ENCODE results near the gene MPO.

Gene MPO

GRCh38 chr17:58318065-58318481 lies 37.3 kb upstream of the MPO start:
- Histone ChIP-seq H3K27me3 (ENCODE audit: control insufficient read depth in 1 of 2, insufficient read depth in 2 of 2, low read length in 2 of 2) (no peaks in the 10 kb centered on the region), H3K36me3 (ENCODE audit: control insufficient read depth in 2 of 2, insufficient read depth in 2 of 2, low read length in 2 of 2) (peaks cover 0 to 9% of the 10 kb centered on the region in 2 donors), H3K9ac (ENCODE audit: low read length in 2 of 2) (no peak overlapping the region), H3K4me1 (ENCODE audit: control insufficient read depth, insufficient read depth, low read length) (peaks cover under 1% of the 10 kb centered on the region), H3K27ac (ENCODE audit: low read length) (no peak overlapping the region), H3K4me3 (ENCODE audit: low read length in 2 of 2) (no peak overlapping the region), H3K9me3 (ENCODE audit: control insufficient read depth in 2 of 2, low read length in 2 of 2) (no peaks in the 10 kb centered on the region)

DNA sequence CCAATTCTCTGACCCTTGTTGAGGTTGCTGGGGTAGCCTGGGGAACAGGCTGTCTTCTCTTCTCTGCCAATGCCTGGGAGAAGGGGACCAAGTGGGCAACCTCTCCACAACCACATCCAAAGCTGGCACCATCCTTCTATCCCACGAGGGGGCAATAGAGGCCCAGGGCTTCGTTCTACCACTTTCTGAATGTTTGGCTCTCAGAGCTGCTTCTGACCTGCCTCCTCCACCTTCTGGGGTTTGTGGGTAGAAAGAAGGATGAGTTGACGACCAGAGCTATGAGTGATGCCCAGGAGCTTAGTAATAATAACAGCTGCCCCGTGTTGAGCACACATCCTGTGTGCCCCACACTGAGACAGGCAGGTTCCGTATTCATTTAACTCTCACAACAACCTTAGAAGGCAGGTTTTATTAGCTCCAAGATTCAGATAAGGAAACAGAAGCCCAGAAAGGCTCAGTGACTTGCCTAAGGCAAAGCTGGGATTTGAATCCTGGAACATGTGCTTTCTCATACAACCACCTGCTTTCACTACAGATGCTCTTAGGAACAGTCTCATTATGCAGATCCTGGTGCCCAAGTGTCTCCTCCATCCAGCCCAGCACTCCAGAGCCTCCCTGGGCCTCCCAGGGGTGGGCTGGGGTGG lies 36.8 kb upstream of the MPO start:
- H3K4me3 ChIP-seq (ENCODE audit: low read length in 2 of 2), result no peak overlapping the region
- peaks cover 0 to 8% of the 10 kb centered on the region in 2 donors for H3K36me3 ChIP-seq (ENCODE audit: control insufficient read depth in 2 of 2, insufficient read depth in 2 of 2, low read length in 2 of 2)
- H3K27ac ChIP-seq (ENCODE audit: low read length), result no peak overlapping the region

GRCh38 chr17:58316260-58316960 lies 35.7 kb upstream of the MPO start:
- Histone ChIP-seq H3K9me3 (ENCODE audit: control insufficient read depth in 2 of 2, low read length in 2 of 2) (no peaks in the 10 kb centered on the region), H3K4me3 (ENCODE audit: low read length in 2 of 2) (no peak overlapping the region), H3K36me3 (ENCODE audit: control insufficient read depth in 2 of 2, insufficient read depth in 2 of 2, low read length in 2 of 2) (peaks cover 0 to 4% of the 10 kb centered on the region in 2 donors), H3K27ac (ENCODE audit: low read length) (no peak overlapping the region), H3K4me1 (ENCODE audit: control insufficient read depth, insufficient read depth, low read length) (no peaks in the 10 kb centered on the region), H3K9ac (ENCODE audit: low read length in 2 of 2) (no peak overlapping the region), H3K27me3 (ENCODE audit: control insufficient read depth in 1 of 2, insufficient read depth in 2 of 2, low read length in 2 of 2) (no peaks in the 10 kb centered on the region)

More for the DNA sequence above, 36.8 kb upstream of the MPO start:
- Histone ChIP-seq H3K9ac (ENCODE audit: low read length in 2 of 2) (peak overlapping the region in 1 of 2 donors; percentile 14), H3K4me1 (ENCODE audit: control insufficient read depth, insufficient read depth, low read length) (no peaks in the 10 kb centered on the region), H3K9me3 (ENCODE audit: control insufficient read depth in 2 of 2, low read length in 2 of 2) (no peaks in the 10 kb centered on the region), H3K27me3 (ENCODE audit: control insufficient read depth in 1 of 2, insufficient read depth in 2 of 2, low read length in 2 of 2) (no peaks in the 10 kb centered on the region)

GRCh38 chr17:58315750-58316149 lies 35.0 kb upstream of the MPO start:
- Histone ChIP-seq H3K27ac (ENCODE audit: low read length) (no peak overlapping the region), H3K9me3 (ENCODE audit: control insufficient read depth in 2 of 2, low read length in 2 of 2) (no peaks in the 10 kb centered on the region), H3K4me3 (ENCODE audit: low read length in 2 of 2) (no peak overlapping the region), H3K36me3 (ENCODE audit: control insufficient read depth in 2 of 2, insufficient read depth in 2 of 2, low read length in 2 of 2) (peaks cover 0 to 4% of the 10 kb centered on the region in 2 donors), H3K9ac (ENCODE audit: low read length in 2 of 2) (no peak overlapping the region), H3K27me3 (ENCODE audit: control insufficient read depth in 1 of 2, insufficient read depth in 2 of 2, low read length in 2 of 2) (no peaks in the 10 kb centered on the region), H3K4me1 (ENCODE audit: control insufficient read depth, insufficient read depth, low read length) (no peaks in the 10 kb centered on the region)

- H3K36me3 ChIP-seq (ENCODE audit: control insufficient read depth in 2 of 2, insufficient read depth in 2 of 2, low read length in 2 of 2), result peaks cover 0 to 4% of the 10 kb centered on the region in 2 donors
- H3K4me1 ChIP-seq (ENCODE audit: control insufficient read depth, insufficient read depth, low read length), result no peaks in the 10 kb centered on the region
- no peak overlapping the region for H3K9ac ChIP-seq (ENCODE audit: low read length in 2 of 2)
- no peaks in the 10 kb centered on the region for H3K9me3 ChIP-seq (ENCODE audit: control insufficient read depth in 2 of 2, low read length in 2 of 2)
- no peak overlapping the region for H3K4me3 ChIP-seq (ENCODE audit: low read length in 2 of 2)
- no peak overlapping the region for H3K27ac ChIP-seq (ENCODE audit: low read length)
- H3K27me3 ChIP-seq (ENCODE audit: control insufficient read depth in 1 of 2, insufficient read depth in 2 of 2, low read length in 2 of 2), result no peaks in the 10 kb centered on the region
Measured at GRCh38 chr17:58315281-58315711, 34.6 kb upstream of the MPO start.

DNA sequence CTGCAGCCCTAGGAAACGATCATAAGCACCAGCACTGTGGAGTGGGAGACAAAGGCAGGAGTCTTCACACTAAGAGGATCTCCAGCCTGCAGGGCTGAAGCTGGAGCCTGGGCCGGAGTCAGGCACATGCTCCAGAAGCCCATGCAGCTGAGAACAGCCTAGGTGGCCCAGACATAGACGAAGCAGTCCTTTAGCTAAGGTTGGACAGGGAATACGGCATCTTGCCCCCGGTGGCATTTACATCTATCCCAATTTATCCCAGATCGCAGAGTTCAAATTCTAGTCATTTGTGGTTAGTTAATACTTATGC lies 33.9 kb upstream of the MPO start:
- no peaks in the 10 kb centered on the region for H3K9me3 ChIP-seq (ENCODE audit: control insufficient read depth in 2 of 2, low read length in 2 of 2)
- no peak overlapping the region for H3K9ac ChIP-seq (ENCODE audit: low read length in 2 of 2)

GRCh38 chr17:58313815-58314705 lies 33.3 kb upstream of the MPO start:
- Histone ChIP-seq H3K4me1 (ENCODE audit: control insufficient read depth, insufficient read depth, low read length) (no peaks in the 10 kb centered on the region), H3K4me3 (ENCODE audit: low read length in 2 of 2) (no peak overlapping the region), H3K9me3 (ENCODE audit: control insufficient read depth in 2 of 2, low read length in 2 of 2) (no peaks in the 10 kb centered on the region), H3K27me3 (ENCODE audit: control insufficient read depth in 1 of 2, insufficient read depth in 2 of 2, low read length in 2 of 2) (no peaks in the 10 kb centered on the region), H3K9ac (ENCODE audit: low read length in 2 of 2) (no peak overlapping the region), H3K27ac (ENCODE audit: low read length) (no peak overlapping the region), H3K36me3 (ENCODE audit: control insufficient read depth in 2 of 2, insufficient read depth in 2 of 2, low read length in 2 of 2) (peaks cover 0 to 4% of the 10 kb centered on the region in 2 donors)

More for the DNA sequence above, 33.9 kb upstream of the MPO start:
- Histone ChIP-seq H3K27me3 (ENCODE audit: control insufficient read depth in 1 of 2, insufficient read depth in 2 of 2, low read length in 2 of 2) (no peaks in the 10 kb centered on the region), H3K27ac (ENCODE audit: low read length) (no peak overlapping the region), H3K36me3 (ENCODE audit: control insufficient read depth in 2 of 2, insufficient read depth in 2 of 2, low read length in 2 of 2) (peaks cover 0 to 4% of the 10 kb centered on the region in 2 donors), H3K4me1 (ENCODE audit: control insufficient read depth, insufficient read depth, low read length) (no peaks in the 10 kb centered on the region), H3K4me3 (ENCODE audit: low read length in 2 of 2) (no peak overlapping the region)

GRCh38 chr17:58312829-58313228 lies 32.1 kb upstream of the MPO start:
- Histone ChIP-seq H3K4me1 (ENCODE audit: control insufficient read depth, insufficient read depth, low read length) (no peaks in the 10 kb centered on the region), H3K27ac (ENCODE audit: low read length) (no peak overlapping the region), H3K9ac (ENCODE audit: low read length in 2 of 2) (no peak overlapping the region)

DNA sequence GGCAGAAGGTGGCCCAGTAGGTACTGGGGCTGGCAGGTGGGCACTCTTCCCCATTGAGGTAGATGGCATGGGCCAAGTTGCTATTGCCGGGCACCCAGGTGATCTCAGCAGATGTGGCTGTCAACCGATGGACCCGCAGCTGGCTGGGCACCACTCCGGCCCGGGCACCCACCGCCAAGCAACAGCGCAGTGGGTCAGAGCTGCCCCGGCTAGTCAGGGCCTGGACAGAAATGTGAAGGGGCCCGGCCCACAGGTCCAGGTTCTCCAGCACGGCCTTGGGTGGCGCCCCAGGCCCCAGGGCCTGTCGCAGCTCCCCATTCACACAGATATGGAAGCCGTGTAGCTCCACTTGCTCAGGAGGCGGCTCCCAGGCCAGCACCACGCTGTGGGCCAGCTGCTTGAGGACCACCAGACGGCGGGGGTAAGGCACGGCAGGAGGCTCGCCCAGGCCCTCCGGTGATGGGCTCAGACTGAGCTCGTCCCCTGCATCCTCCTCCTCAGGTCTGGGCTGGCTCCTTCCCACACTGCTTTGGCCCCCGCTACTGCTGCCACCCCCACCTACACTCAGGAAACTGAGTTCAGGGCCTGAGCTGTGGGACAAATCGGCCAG lies 31.4 kb upstream of the MPO start:
- H3K4me3 ChIP-seq (ENCODE audit: low read length in 2 of 2), result no peak overlapping the region
- no peaks in the 10 kb centered on the region for H3K4me1 ChIP-seq (ENCODE audit: control insufficient read depth, insufficient read depth, low read length)
- H3K9ac ChIP-seq (ENCODE audit: low read length in 2 of 2), result no peak overlapping the region
- no peak overlapping the region for H3K27ac ChIP-seq (ENCODE audit: low read length)
- peaks cover 0 to 10% of the 10 kb centered on the region in 2 donors for H3K36me3 ChIP-seq (ENCODE audit: control insufficient read depth in 2 of 2, insufficient read depth in 2 of 2, low read length in 2 of 2)
- no peaks in the 10 kb centered on the region for H3K9me3 ChIP-seq (ENCODE audit: control insufficient read depth in 2 of 2, low read length in 2 of 2)
- no peaks in the 10 kb centered on the region for H3K27me3 ChIP-seq (ENCODE audit: control insufficient read depth in 1 of 2, insufficient read depth in 2 of 2, low read length in 2 of 2)

More at GRCh38 chr17:58312829-58313228, 32.1 kb upstream of the MPO start:
- Histone ChIP-seq H3K4me3 (ENCODE audit: low read length in 2 of 2) (no peak overlapping the region), H3K36me3 (ENCODE audit: control insufficient read depth in 2 of 2, insufficient read depth in 2 of 2, low read length in 2 of 2) (peaks cover 0 to 4% of the 10 kb centered on the region in 2 donors), H3K9me3 (ENCODE audit: control insufficient read depth in 2 of 2, low read length in 2 of 2) (no peaks in the 10 kb centered on the region), H3K27me3 (ENCODE audit: control insufficient read depth in 1 of 2, insufficient read depth in 2 of 2, low read length in 2 of 2) (no peaks in the 10 kb centered on the region)

- Histone ChIP-seq H3K27ac (ENCODE audit: low read length) (no peak overlapping the region), H3K27me3 (ENCODE audit: control insufficient read depth in 1 of 2, insufficient read depth in 2 of 2, low read length in 2 of 2) (no peaks in the 10 kb centered on the region), H3K9ac (ENCODE audit: low read length in 2 of 2) (no peak overlapping the region), H3K4me3 (ENCODE audit: low read length in 2 of 2) (no peak overlapping the region), H3K9me3 (ENCODE audit: control insufficient read depth in 2 of 2, low read length in 2 of 2) (no peaks in the 10 kb centered on the region), H3K4me1 (ENCODE audit: control insufficient read depth, insufficient read depth, low read length) (no peaks in the 10 kb centered on the region), H3K36me3 (ENCODE audit: control insufficient read depth in 2 of 2, insufficient read depth in 2 of 2, low read length in 2 of 2) (peaks cover 0 to 10% of the 10 kb centered on the region in 2 donors)
Measured at GRCh38 chr17:58311429-58311894, 30.7 kb upstream of the MPO start.

Data from stomach smooth muscle (tissue), 2 donors.